ENCODE data around the gene PPP2R1A.
"Not testable (repeated sequence)": the region's sequence is repeated elsewhere in the genome, so short reads cannot be mapped to it uniquely, and the experiment has no call there.

PPP2R1A gene

DNA sequence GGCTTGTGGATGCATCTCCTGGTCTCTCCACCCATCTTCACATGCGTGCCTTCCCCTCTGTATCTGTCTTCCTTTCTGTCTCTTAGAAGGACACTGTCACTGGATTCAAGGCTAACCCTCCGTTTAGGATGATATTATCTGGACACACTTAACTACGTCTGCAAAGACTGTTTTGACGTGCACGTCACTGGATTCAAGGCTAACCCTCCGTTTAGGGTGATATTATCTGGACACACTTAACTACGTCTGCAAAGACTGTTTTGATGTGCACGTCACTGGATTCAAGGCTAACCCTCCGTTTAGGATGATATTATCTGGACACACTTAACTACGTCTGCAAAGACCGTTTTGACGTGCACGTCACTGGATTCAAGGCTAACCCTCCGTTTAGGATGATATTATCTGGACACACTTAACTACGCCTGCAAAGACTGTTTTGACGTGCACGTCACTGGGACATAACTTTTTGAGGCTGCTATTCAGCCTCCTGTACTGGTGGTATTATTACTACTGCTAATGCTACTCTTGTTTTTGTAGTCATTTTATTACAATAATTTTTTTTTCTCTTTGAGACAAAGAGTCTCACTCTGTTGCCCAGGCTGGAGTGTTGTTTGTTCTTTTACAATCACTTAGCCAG lies 11.0 kb downstream of the PPP2R1A start:
- not testable (repeated sequence) for DNase-seq (ENCODE audit: low spot score)

DNA sequence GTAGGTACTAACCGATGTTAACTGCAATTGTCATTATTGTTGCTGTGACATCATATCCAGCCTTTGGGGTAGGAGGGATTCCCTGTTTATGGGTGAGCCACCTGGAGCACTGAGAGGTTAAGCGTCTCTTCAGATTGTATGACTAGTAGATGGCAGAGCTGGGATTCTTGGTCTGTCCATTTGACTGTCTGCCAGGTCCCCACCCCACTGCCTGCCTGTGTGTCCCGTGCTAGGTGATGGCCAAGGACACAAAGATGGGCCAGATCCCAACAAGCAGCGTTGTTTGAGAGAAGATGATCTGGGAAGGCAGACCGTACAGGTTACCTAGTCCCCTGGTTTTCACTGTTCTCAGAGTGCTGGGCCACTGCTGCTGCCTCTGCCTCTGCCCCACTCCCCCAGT lies 16.6 kb downstream of the PPP2R1A start:
- DNase-seq (ENCODE audit: low spot score), result no peak

DNA sequence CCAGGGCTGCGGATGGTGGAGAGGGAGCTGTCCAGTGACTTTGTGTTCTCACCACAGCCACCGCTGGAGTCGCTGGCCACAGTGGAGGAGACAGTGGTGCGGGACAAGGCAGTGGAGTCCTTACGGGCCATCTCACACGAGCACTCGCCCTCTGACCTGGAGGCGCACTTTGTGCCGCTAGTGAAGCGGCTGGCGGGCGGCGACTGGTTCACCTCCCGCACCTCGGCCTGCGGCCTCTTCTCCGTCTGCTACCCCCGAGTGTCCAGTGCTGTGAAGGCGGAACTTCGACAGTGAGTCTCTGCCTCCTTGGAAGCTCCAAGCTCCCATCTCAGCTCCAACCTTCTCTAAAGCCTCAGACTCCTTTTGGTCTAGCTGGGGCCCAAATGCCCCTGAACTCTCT lies 21.4 kb downstream of the PPP2R1A start:
- DNase-seq (ENCODE audit: low spot score), result no peak

DNA sequence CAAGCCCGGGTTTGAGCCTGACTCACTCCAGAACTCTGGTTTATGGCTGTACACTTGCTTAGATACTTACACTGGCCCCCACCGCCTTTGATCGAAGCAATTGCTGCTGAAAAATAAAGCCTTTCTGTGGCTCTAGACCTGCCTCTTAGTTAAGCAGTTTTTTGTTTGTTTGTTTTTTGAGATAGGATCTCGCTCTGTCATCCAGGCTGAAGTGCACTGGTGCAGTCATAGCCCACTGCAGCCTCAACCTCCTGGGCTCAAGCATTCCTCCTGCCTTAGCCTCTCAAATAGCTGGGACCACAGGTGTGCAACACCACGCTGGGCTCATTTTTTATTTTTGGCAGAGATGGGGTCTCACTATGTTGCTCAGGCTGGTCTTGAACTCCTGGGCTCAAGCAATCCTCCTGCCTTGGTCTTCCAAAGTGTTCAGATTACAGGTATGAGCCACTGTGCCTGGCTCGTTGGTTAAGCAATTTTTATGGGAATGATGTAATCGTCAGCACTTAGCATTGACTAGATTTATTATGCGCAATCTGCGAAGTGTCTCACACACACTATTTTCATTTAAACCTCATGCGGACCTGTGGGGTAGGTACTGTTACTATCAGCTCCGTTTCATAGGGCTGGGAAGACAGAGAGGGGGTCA lies 22.2 kb downstream of the PPP2R1A start:
- DNase-seq (ENCODE audit: low spot score), result no peak

DNA sequence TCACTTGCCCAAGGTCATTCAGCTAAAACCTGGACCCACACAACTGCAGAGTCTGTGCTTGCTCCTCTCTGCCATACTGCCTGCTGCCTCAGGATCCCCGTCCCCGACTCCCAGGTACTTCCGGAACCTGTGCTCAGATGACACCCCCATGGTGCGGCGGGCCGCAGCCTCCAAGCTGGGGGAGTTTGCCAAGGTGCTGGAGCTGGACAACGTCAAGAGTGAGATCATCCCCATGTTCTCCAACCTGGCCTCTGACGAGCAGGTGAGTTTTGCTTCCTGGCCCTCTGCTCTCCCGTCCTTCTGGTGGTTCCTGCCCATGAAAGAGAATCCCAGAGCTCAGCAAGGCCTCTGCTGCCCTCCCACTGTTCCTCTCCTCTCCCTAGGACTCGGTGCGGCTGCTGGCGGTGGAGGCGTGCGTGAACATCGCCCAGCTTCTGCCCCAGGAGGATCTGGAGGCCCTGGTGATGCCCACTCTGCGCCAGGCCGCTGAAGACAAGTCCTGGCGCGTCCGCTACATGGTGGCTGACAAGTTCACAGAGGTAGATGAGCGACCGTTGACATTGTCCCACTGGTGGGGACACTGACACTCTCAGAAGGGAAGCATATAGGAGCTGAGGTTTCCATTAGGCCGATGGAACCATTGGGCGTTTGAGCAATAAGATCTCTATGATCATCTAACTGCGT lies 22.9 kb downstream of the PPP2R1A start:
- DNase-seq (ENCODE audit: low spot score), result no peak

DNA sequence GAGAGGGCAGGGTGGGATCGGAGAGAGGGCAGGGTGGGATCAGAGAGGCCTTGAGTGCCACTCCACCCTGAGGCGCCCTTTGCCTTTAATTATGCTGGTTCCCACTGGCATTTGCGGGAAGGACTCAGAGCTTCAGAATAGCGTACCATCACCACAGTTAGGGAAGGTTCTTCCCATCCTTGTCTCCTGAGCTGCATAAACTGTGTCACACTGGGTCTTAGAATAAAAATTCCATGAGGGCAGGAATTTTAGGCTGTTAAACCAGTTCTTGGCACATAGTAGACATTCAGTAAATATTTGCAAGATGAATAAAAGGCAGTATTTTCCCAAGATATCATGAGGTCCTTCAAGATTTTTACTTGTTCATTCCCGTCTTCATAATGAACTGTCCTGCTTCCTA lies 24.4 kb downstream of the PPP2R1A start:
- DNase-seq (ENCODE audit: low spot score), result no peak

DNA sequence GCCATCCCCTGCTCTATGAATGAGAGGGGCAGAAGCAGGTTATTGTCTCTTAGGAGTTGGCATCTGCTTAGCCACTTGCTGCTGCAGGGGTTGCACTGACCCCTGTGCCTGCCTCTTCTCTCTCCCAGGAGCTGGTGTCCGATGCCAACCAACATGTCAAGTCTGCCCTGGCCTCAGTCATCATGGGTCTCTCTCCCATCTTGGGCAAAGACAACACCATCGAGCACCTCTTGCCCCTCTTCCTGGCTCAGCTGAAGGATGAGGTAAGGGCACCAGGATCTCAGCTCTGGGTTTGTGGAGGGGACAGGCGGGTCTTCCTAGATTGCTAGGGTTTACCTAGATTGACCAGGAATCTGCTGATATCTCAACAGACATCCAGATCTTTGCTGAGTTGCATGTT lies 26.5 kb downstream of the PPP2R1A start:
- DNase-seq (ENCODE audit: low spot score), result no peak

DNA sequence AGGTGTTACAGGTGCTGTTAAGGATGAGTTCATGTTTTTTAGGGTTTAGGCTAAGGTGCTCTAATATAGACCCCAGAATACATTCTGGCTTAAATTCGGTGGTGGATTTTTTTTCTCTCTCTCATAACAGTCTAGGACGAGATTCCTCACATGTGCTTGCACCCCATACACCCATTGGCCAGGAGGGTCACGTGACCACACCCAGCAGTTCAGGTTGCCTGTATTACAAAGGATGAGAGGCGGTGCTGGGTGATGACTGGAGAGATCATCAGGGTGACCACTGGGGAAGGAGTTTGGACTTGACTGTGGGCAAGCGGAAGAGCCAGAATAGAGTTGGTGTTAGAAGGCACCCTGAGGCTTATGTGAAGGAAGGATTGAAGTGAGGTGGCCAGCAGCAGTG lies 27.7 kb downstream of the PPP2R1A start:
- no peak for DNase-seq (ENCODE audit: low spot score)

DNA sequence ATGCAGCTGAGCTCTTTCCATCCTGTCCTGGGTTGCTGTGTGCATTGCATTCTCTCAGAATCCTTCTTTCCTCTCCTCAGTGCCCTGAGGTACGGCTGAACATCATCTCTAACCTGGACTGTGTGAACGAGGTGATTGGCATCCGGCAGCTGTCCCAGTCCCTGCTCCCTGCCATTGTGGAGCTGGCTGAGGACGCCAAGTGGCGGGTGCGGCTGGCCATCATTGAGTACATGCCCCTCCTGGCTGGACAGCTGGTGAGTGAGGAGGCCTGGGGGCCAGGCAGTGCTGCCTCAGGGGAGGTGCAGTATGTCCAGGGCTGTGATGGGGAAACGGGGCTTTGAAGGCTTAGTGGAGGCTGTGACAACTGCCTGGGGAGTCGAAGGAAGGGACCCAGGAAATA lies 29.8 kb downstream of the PPP2R1A start:
- no peak for DNase-seq (ENCODE audit: low spot score)

DNA sequence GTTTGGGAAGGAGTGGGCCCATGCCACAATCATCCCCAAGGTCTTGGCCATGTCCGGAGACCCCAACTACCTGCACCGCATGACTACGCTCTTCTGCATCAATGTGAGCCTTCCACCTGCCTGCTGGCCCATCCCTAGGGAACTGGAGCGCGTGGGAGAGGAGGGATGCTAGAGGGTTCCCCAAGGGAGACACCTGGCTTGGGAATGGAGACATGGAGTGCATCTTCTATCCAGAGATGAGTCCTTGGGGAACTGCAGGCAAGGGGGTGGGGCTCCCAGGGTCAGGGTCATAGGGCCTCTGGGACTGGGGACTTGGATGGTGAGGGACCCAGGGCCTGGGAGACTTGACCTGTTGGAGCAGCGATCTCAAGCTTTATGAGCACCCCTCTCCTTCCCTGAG lies 31.2 kb downstream of the PPP2R1A start:
- DNase-seq (ENCODE audit: low spot score), result no peak

DNA sequence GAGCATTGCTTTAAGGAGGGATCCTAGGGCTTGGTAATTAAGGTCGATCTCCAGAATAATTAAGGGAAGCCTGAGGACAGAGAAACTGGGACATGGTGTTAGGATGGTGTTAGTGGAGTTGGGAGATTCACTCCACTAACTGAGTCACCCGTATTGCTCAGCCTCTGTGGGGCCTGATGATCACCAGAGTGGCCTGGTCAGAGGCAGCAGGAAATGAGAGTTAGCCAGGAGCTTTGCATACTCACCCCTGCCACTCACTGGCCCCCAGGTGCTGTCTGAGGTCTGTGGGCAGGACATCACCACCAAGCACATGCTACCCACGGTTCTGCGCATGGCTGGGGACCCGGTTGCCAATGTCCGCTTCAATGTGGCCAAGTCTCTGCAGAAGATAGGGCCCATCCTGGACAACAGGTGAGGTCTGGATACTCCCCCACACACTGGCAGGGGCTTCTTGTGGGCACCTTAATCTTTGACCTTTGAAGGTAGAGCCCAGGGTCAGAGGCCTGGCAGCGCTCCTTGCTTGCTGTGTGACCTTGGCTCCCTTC lies 32.1 kb downstream of the PPP2R1A start:
- no peak for DNase-seq (ENCODE audit: low spot score)

DNA sequence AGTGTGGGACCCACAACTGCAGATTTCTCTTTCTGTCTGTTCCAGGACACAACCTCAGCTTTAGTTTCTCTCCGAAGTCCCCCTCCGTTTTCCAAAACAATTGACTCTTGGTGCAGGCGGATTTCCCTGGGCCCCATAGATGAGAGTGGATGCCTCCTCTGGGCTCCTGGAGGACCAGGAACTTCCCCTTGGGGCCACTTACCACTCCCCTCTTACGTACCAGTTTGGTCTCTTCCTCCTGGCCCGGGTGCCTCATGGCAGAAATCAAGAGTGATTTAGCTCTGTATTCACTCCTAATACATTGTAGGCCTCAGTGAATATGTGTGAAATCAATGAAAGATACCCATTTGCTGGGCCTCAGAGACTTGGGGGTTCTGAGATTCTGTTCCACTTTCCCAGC lies 34.4 kb downstream of the PPP2R1A start:
- no peak for DNase-seq (ENCODE audit: low spot score)

DNA sequence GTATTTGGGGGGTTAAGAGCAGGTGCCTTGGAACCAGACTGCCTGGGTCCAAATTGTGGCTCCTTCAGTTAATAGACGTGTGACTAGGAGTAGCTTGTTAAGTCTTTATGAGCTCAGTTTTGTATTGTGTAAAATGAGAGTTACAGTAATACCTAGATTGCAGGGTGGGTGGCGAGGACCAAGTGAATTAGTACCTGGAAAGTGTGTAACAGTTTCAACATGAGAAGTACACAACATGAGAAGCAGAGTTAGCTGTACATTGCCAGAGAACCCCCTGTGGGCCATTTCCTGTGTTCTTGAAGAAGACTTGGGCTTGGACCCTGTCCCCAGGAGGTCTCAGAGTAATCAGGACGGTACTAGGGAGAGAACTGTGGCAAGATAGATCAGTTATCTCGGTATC lies 36.8 kb downstream of the PPP2R1A start:
- DNase-seq (ENCODE audit: low spot score), result no peak

DNA sequence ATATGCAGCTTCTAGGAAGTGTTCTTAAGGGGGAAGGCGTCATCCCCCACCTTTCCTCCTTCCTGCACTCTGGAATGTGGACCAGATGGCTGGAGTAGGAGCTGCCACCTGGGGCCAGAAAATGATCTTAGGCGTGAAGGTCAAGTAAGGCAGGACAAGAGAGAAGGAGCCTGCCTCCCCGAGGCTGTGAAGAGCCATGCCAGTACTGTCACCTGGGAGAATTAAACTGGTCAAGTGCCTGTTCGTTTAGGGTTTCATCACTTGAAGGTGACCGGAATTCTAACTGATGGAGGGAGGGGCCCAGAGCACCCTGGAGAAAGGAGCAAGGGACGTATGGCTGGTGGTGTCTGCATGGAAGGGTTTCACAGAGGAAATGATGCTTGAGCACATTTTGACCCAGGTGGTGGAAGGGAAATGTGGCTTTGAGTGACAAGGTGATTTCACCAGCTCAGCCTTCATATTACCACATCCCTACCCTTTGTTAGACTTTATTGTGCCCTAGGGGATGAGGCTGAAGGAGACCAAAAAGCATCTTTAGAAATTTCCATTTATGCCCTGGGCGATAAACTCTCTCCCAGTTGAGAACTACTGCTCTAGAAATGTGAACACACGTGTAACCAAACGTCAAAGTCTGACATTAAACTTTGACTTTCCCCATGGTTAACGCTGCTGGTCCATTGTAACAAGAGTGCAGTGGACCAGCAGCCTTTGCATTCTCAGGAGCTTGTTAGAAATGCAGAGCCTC lies 37.5 kb downstream of the PPP2R1A start:
- DNase-seq (ENCODE audit: low spot score), result no peak

DNA sequence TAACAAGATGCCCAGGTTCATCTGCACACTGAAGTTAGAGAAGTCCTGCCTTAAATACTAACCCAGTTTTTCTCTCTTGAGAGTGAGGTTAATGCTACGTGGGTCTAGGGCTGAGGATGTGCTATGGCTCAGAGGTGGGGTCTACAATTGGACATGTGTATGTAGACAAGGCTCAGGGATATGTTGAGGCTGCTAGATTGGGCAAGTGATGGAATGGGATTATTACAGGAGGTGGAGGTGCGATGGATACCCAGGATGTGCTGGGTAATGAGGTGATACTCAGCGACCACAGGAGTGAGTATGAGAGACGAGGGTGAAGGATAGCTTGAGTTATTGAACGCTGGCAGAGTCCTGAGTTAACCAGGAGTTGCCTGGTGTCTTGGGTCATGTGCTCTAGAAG lies 38.1 kb downstream of the PPP2R1A start:
- DNase-seq (ENCODE audit: low spot score), result no peak

DNA sequence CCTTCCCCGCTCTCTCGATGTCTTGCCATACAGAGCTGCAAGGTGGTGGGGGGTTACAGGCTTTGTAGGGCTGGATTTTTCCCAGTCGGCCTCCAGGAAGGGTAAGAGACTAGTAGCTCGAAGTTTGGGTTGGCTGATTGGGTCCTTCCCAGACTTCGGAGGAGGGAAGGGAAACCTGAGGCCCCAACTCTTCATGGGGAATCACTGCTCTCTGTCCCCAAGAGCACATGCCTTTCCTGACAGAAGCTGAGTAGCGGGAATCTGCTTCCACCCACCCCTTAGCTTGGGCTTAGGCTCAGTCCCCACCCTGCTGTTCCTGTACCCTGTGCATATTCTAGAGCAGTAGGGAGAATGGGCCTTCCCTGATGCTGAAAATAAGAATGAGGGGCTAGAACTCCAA lies 39.7 kb downstream of the PPP2R1A start:
- DNase-seq (ENCODE audit: low spot score), result no peak

DNA sequence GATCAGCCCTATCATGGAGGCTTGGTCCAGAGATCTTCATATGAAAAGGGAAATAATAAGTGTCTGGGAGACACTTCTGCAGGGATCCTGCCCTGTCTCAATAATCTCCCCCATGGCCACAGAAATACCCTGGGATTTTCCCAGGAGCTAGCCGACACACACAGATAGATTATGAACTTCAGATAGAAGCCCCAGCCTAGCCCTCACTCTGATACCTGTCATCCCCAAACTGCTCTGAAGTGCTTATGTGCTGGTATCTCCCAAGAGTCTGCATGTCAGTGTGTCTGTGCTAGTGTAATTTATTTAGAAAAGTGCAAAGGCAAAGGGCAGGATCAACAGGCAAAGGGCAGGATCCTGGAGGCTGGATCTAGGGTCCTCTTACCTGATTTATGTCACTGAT lies 40.8 kb downstream of the PPP2R1A start:
- no peak for DNase-seq (ENCODE audit: low spot score)

DNA sequence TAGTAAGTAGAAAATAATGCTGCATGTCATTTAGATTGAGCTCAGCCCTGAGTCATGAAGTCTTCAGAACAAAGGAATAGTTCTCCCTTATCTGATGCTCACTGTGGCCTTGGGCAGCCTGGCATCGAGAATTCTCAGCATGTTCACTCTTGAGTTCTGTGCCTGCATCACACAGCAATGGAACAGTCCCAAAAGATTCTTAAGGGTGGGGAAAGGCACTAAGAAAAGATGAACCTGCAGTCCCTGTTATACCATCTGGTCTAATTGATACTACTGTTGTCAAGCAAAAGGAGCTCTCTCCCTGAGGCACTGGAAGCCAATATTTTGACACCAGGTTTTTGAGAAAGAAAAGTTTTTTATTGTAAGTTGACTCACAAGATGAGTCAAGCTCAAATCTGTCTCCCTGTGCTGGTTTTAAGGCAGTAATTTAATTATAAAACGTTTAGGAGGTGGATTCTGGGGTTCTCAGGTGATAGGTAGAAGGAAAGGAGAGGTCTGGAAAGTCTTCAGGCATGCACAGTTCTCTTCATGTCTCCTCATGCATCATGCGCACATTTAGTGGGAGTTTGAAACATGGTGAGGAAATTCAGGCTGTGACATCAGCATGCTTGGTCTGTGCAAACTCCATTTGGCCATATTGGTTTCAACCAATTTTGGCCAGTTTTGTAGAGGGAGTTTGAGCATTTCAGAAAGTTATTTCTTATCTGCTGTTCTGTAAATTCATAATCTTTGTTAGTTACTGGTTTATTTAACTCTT lies 41.5 kb downstream of the PPP2R1A start:
- DNase-seq (ENCODE audit: low spot score), result no peak

DNA sequence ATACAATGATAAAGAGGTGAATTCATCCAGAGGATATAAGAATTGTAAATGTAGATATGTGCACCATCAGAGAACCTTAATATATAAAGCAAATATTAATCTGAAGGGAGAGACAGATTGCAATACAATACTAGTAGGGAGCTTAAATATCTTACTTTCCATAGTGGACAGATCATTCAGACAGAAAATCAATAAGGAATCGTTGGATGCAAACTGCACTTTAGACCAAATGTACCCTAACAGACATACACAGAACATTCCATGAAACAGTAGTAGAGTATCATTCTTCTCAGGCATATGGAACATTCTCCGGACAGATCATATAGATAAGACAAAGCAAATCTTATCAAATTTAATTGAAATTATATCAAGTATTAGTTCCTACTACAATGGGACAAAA lies 44.6 kb downstream of the PPP2R1A start:
- no peak for DNase-seq (ENCODE audit: low spot score)

DNA sequence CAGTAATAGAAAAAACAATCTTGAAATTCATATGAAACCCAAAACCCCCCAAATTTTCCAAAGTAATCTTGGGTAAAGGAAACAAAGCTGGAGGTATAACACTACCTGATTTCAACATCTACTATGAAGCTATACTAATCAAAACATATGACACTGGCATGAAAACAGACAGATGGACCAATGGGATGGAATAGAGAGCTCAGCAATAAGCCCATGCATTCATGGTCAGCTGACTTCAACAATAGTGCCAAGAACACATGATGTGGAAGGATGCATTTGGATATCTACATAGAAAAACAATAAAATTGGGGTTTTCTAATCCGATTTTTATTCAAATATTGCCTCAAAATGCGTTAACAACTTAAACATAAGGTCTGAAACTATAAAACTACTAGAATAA lies 47.3 kb downstream of the PPP2R1A start:
- DNase-seq (ENCODE audit: low spot score), result no peak

DNA sequence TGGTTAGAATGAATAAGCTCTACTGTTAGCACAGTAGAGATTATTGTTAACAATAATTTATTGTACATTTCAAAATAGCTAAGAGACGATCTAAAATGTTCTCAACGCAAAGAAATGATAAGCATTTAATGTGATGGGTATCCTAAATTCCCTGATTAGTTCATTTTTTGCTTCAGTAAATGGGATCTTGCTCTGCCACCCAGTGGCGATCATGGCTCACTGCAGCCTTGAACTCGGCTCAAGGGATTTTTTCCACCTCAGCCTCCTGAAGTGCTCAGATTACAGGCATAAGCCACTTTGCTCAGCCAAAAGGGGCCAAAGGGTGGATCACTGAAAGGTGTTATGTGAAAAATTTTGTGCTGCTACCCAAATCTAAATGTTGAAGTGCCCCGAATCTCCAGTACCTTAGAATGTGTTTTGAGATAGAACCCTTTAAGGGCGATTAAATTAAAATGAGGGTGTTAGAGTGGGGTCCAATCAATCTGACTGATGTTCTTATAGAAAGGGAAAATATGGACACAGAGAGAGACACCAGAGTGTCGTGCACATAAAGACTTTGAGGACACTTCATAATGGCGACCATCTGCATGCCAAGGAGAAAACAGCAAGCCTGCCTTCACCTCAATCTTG lies 48.0 kb downstream of the PPP2R1A start:
- peak; percentile 63 for DNase-seq (ENCODE audit: low spot score)
